ENCODE data around the gene PSMB2.

Gene PSMB2

DNA sequence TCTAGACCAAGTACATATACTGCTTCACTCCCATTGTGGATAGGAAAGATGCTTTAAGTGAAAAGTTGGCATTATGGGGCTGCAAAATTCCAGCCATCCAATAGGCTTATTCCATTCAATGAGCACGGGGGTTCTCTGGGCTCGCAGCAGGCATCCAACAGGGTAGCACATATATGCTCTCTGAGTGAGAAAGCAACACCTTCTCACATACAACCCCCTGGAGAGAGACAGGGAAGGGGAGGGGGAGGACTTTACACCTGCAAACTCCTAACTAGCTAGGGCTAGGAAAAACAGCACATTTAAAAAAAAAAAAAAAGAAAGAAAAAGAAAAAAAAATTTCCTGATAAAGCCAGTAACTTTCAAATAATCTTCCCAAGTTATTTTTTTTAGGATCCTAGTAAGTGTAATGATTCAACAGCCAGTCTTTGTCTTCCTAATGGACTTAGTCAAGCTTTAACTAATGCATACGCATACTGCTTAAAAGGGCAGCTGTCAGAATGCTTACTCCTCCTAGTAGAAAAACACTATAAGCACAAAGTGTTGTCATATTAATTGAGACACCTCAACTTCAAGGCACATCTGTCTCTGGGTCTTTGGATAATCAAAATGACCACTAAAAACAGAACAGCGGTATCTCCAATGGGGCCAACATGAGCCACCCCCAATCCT, 18.7 kb downstream of the PSMB2 start:
- Histone ChIP-seq H3K27me3 (no peaks in the 10 kb centered on the region), H3K9me3 (no peaks in the 10 kb centered on the region), H3K4me3 (ENCODE audit: low read depth, low read length) (no peak overlapping the region), H3K36me3 (peaks cover 2% of the 10 kb centered on the region; the same call in 1 of the 2 replicates), H3K4me1 (no peaks in the 10 kb centered on the region)
- no peak for TF ChIP-seq CTCF (IDR thresholded peaks at IDR 0.05; ENCODE audit: low read depth, low read length)
- DNase-seq = no peak

GRCh38 chr1:35619237-35620121, 21.8 kb downstream of the PSMB2 start:
- TF ChIP-seq CTCF (IDR thresholded peaks at IDR 0.05; ENCODE audit: low read depth, low read length) = no peak
- no peaks in the 10 kb centered on the region for H3K9me3 ChIP-seq
- H3K27me3 ChIP-seq = no peaks in the 10 kb centered on the region
- peaks cover 2% of the 10 kb centered on the region; the same call in 1 of the 2 replicates for H3K36me3 ChIP-seq
- no peak for DNase-seq
- no peaks in the 10 kb centered on the region for H3K4me1 ChIP-seq
- no peak overlapping the region for H3K4me3 ChIP-seq (ENCODE audit: low read depth, low read length)

DNA sequence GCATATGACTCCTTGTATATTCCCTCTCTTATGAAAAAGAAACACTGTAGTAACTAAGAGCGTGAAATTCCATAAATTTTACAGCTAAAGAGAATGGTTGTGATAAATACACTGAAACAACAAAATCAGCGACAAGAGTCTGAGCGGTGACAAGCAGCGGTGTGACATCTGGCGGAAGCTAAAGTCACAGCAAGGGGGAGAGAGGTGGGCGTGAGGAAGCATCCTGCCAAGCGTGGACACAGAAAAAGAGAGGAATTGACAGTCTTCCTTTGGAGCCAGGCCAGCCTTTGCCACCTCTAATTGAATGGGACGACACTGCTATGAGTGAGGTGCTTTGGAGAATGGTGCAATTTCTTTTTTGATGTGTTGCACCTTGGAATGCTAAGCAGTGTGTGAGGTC, 25.9 kb downstream of the PSMB2 start:
- no peak for TF ChIP-seq CTCF (IDR thresholded peaks at IDR 0.05; ENCODE audit: low read depth, low read length)
- Histone ChIP-seq H3K9me3 (no peaks in the 10 kb centered on the region), H3K4me1 (no peaks in the 10 kb centered on the region), H3K27me3 (no peaks in the 10 kb centered on the region), H3K36me3 (no peaks in the 10 kb centered on the region; the same call in 1 of the 2 replicates), H3K4me3 (ENCODE audit: low read depth, low read length) (no peak overlapping the region)
- DNase-seq = no peak

GRCh38 chr1:35611655-35612054, 29.7 kb downstream of the PSMB2 start:
- no peak for DNase-seq
- TF ChIP-seq CTCF (IDR thresholded peaks at IDR 0.05; ENCODE audit: low read depth, low read length) = no peak
- Histone ChIP-seq H3K9me3 (no peaks in the 10 kb centered on the region), H3K4me1 (no peaks in the 10 kb centered on the region), H3K36me3 (peaks cover 9% of the 10 kb centered on the region; the same call in 1 of the 2 replicates), H3K4me3 (ENCODE audit: low read depth, low read length) (no peak overlapping the region), H3K27me3 (no peaks in the 10 kb centered on the region)

- DNase-seq = no peak
- H3K36me3 ChIP-seq = peaks cover 31% of the 10 kb centered on the region
- no peak for TF ChIP-seq CTCF (IDR thresholded peaks at IDR 0.05; ENCODE audit: low read depth, low read length)
Observed at GRCh38 chr1:35605867-35606182, 35.5 kb downstream of the PSMB2 start.

More at GRCh38 chr1:35605867-35606182, 35.5 kb downstream of the PSMB2 start:
- Histone ChIP-seq H3K9me3 (no peaks in the 10 kb centered on the region), H3K4me3 (ENCODE audit: low read depth, low read length) (no peak overlapping the region), H3K4me1 (no peaks in the 10 kb centered on the region), H3K27me3 (no peaks in the 10 kb centered on the region)

Data from BE2C (cell line).